Stimulated activated CD4-positive, alpha-beta T cell treated with anti-CD3 and anti-CD28 coated beads, Interleukin-1b, Interleukin-23, amount 100 ng/mL, for 24 hours (primary cell): Measurements from ENCODE around the gene MKRN1.
A peak's percentile ranks its signal among the peaks of the same experiment; 100 is the strongest.
"Not testable (repeated sequence)": the region's sequence is repeated elsewhere in the genome, so short reads cannot be mapped to it uniquely, and the experiment has no call there.

Experiments
- DNase-seq, 4 experiments: peaks; one replicate each; pipeline ENCODE4 v3.0.0-alpha.2; 2020; ENCODE audit warnings: low read depth in 4 of 4, low spot score in 1 of 4

Gene MKRN1, protein sequence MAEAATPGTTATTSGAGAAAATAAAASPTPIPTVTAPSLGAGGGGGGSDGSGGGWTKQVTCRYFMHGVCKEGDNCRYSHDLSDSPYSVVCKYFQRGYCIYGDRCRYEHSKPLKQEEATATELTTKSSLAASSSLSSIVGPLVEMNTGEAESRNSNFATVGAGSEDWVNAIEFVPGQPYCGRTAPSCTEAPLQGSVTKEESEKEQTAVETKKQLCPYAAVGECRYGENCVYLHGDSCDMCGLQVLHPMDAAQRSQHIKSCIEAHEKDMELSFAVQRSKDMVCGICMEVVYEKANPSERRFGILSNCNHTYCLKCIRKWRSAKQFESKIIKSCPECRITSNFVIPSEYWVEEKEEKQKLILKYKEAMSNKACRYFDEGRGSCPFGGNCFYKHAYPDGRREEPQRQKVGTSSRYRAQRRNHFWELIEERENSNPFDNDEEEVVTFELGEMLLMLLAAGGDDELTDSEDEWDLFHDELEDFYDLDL

DNA sequence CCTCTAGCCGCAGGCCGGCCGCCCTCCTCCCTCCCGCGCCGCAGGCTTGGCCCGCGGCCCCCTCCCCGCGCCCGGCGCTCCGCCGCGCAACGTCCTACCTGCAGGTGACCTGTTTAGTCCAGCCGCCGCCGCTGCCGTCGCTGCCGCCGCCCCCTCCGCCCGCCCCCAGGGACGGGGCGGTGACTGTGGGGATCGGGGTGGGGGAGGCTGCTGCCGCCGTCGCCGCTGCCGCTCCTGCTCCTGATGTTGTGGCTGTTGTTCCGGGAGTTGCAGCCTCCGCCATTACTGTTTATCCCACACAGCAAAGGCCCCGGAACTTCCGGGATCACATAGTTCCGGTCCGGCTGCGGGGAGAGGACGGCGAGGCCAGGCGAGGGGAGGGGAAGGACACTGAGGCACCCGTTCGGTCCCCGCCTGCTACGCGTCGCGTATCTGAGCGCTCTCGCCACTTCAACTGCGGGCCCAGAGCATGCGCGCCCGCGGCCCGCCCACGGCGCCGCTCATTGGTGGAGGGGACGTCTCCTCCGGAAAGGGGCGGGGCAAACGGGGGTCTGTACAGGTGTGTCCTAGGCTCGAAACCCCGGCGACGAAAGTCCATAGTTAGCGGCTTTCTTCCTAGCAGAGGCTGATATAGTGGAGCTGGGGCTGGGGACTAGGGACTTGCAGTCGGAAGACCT lies at the start of gene MKRN1:
Gene MKRN1 (minus strand): TSS at position 444 of the 677 bp plus-strand sequence. CDS start 161 bp downstream, at position 283.
- DNase-seq: peak; percentile 79 to 95 (median 86)

DNA sequence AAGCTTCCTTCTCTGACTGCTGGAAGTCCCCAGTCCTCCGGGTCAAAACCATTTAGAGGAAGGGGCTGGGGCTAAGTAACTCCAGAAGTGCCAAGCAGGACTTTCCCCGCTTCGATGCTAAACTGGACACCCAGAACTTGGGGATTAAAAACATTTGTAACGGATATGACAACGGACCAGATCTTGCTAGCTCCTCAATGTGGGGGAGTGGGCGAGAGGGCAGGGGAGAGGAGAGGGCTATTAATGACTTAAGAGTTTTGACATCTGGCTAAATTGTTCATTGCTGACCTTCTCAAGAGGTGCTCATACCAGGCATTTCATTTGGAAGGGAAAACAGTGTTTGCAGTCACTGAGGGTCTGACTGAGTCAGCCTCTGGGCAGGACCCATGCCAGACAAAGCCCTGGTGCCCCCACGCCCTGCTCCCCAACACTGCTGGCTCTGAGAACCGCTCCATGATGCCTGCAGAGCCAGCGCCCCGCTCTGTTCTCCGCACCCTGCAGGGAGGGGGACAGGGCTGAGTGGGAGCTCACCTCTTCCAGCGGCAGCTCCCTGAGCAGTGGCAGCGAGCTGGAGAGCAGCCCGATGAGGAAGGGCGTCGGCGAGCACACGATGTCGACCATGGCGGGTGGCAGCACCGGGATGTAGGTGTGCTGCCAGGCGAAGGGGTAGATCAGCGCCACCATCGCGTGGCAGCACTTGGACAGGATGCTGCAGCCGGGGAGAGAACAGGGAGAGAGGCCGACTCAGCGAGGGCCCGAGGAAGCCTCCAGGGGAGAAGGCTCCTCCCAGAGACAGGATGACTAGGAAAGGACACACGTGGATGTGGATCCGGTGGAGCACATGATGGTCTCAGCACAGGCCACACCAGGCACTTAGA lies 47.7 kb upstream of the MKRN1 start:
- no peak for DNase-seq

DNA sequence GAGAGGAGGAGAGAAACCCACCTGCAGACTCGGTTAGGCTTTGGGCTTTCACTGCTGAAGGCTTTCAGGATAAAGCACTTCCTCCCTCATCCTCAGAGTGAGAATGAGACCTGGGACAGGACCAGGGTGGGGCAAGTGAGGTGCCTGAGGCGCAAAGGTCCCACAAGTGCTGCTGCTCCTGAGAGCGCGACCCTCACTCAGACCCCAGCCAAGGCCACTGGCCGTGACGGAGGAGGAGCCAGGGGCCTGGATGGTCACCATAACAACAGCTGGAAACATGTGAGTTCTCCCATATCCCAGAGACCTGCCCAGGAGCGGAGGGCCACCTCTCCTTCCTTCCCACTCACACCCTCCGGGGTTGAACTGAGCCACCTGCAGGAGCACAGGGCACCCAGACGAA lies 46.9 kb upstream of the MKRN1 start:
- DNase-seq: no peak

DNA sequence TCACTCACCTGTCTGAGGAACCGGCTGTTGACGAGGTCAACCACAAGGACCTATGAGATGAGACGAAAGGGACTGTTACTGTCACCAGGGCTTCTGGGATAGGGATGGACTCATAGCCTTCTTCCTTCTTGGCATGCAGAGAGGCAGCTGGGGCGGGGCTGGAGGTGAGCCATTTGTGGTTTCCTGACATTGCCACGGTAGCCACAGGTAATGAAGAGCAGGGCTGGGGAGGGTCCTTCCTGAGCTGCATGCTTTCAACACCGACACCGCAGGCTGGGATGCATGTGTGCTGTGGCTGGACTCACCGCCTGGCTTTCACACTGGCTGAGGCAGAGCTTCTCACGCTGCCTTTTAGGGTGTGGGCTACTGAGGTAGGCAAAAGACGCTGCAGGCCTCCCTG lies 46.4 kb upstream of the MKRN1 start:
- peak in 1 of 4 experiments; percentile 14 for DNase-seq

DNA sequence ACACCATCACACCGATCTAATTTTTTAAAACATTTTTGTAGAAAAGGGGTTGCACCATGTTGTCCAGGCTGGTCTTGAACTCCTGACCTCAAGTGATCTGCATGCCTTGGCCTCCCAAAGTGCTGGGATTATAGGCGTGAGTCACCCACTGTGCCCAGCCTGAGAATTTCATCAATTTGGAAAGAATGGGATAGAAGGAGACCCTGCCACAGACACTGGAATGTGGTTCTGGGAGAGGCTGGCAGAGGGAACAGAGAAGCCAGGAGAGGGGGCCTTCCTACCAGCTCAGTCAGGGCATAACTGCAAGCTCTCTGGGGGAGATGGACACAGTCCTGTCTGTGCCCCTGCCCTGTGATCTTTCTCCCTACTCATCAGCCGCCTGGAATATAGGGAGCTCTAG lies 42.1 kb upstream of the MKRN1 start:
- DNase-seq: no peak

DNA sequence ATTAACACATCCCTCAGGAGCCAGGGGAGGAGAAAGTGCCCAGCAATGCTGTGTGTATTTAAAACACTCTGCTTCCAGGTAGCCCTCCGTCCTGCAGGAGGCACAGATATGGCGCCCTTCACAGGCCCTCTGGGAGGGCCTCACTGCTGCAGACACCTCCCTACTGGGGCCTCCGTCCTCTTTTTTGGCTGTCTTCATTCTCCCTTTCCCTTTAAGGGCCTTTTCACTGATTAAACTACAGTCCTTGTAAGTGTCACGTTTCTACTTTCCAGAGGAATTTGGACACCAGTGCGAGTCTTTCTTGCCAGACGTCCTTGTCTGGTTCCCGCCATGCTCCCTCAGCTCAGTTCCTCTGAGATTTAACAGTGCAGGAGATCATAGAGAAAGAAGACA lies 39.7 kb upstream of the MKRN1 start:
- no peak for DNase-seq

DNA sequence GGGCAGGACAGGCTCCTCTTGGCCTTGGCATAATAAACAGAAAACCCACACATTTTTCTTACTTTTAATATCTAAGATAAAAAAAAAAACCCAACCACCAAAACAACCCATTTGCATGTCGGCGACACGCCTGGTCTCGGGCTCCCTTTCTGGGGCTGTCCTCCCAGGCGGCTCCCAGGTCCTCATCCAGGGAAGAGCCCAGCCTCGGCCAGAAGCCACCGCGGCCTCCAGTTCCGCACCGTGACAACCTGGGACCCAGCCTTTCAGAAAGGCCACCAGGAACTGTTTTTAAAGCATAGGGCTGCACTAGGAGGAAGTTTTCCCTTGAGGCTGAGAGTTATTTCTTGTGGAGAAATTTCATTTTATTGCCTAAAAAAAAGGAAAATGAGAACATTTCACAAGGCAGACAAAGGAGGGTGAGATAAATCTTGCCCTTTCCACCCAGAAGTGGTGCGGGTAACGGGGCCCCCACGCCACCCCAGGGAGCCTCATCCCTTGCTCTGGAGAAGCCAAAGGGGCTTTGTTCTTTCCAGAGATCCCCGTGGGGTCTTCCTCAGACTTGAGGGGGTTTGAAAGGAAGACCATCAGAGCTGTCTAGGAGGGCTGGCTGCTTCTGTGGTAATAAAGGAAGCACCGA lies 39.2 kb upstream of the MKRN1 start:
- no peak for DNase-seq

DNA sequence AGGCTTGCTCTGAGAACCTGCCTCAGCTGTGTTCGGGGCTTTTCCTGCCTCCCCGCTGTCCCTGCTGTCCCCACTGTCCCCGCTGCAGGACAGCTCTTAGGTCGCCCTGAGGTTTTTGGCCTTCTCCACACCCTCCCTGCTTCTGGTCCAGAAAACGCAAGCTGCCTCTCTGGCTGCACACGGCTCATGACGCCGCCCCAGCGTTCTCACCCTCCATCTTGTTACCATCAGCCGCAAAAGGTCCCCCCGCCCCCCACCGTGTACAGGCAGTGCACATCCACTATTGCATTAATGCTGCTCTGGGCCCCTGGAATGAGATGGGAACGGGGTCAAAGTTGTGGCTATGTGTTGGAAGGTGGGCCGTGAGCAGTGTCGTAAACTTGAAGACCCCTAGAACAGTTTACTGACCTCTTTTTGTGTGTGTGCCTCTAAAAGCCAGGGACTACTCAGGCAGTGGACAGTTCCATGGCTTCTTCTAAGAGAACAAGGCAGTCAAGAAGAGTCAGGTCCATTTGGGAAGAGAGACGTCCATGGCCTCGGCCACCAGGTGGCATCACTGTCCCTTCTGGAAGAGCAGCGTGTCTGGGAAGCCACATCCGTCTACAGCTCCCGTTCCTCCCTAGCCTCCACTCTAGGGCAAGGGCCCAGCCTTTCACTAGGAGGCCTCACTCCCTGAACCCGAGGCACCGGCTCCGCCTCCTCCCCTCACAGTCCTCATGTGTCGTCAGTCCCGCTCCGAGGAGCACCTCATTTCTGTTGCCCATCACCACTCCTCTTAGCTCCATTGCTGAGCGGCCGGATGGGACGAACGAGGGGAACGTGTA lies 38.5 kb upstream of the MKRN1 start:
- DNase-seq: peak; percentile 26 to 65 (median 43)

DNA sequence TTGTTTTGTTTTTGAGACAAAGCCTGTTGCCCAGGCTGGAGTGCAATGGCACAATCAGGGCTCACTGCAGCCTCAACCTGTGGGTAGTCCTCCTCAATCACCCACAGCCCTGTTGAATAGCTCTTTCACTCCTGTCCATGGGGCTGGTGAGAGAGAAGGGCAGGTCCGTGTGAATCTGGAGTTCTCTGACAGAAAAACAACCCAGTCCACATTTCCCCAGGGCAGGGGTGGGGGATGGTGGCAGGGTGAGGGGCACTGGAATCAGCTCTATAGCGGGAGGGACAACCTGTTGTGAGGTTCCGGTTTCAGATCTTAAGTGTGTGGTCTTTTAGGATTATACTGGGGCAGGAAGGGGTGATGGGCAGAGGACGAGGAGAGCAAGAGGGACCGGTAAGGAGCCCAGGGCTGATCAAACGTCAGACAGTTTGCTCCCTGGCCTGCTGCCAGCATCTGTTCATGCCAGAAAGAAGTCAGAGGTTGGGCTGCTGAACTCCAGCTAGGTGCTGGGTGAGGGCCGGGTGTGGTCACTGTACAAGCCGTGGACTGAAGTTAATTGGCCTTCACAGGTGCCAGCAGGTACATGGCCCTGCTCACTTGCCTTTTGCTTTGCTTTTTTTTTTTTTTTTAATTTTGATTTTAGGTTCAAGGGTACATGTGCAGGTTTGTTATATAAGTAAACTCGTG lies 33.2 kb upstream of the MKRN1 start:
- DNase-seq: no peak

DNA sequence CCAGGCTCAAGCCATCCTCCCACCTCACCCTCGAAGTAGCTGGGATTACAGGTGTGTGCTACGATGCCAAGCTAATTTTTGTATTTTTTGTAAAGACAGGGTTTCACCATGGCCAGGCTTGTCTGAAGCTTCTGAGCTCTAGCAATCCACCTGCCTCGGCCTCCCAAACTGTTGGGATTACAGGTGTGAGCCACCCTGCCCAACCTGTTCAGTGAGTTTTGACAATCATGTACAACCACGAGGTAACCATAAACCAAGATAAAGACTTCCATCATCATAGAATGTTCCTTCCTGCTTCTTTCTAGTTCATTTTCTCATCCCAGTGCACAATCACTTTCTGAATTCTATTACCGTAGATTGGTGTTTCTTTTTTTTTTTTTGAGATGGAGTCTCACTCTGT lies 30.5 kb upstream of the MKRN1 start:
- no peak for DNase-seq

DNA sequence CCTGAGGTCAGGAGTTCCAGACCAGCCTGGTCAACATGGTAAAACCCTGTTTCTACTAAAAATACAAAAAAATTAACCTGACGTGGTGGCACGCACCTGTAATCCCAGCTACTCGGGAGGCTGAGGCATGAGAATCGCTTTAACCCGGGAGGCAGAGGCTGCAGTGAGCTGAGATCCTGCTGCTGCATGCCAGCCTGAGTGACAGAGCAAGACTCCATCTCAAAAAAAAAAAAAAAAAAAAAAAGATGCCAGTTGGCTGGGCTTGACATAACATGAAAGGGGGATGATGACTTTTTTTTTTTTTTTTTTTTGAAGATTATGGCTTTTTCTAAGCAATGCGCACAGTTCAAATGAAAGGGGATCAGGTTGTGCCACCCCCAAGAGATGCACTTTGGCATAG lies 28.3 kb upstream of the MKRN1 start:
- not testable (repeated sequence) for DNase-seq

DNA sequence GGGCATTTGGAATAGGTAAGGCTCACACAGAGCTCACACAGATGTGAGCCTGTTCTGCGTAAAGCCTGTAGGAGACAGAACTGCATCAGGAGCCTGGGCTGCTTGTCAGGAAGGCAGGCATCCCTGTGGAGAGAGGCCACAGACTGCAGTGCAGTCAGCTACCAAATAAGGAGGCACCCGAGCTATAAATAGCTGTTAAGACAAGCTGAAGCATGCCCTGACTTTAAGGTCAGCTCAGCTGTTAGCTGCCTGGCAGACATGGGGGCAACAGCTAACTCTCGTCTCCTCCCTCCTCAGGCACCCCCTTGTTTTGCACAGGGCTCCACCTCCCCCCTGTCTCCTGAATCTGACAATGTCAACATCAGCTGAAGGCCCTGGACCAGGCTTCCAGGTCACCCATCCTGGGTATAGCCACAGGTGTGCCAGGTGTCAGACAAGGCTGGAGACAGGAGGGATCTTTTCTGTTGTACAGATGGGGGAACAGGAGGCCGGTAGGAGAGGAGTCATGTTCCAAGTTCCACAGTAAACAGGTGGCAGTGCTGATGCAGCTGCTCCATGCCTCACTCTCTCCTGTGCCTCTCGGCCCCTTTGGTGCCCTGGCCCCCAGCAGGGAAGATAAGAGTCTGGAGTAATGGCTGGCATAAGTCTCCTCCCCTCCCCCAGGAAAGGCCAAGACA lies 27.6 kb upstream of the MKRN1 start:
- DNase-seq: no peak

DNA sequence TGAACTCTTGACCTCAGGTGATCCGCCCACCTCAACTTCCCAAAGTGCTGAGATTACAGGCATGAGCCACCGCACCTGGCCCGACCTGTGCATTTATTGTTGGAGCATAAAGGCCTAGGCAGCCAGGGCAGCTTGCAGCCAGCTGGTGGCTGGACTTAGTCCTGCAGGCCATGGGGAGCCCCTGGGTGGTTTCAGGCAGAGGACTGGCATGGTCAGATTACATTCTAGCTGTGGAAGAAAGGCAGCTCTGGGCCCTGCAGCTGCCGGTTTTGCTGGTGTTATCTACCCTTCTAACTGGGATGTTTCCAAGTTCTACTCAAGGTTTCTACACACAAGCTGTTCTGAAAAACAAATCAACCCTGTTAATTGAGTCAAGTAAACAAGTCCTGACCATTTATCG lies 22.7 kb upstream of the MKRN1 start:
- DNase-seq: no peak

DNA sequence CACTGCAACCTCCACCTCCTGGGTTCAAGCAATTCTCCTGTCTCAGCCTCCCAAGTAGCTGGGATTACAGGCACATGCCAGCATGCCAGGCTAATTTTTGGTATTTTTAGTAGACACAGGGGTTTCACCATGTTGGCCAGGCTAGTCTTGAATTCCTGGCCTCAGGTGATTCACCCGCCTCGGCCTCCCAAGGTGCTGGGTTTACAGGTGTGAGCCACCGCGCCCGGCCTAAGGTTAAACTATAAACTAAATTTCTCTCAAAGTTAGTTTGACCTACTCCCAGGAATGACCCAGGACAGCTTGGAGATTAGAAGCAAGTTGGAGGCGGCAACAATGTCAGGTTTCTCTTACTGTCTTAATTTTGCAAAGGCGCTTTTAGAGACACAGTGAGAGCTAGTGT lies 18.5 kb upstream of the MKRN1 start:
- DNase-seq: not testable (repeated sequence)

DNA sequence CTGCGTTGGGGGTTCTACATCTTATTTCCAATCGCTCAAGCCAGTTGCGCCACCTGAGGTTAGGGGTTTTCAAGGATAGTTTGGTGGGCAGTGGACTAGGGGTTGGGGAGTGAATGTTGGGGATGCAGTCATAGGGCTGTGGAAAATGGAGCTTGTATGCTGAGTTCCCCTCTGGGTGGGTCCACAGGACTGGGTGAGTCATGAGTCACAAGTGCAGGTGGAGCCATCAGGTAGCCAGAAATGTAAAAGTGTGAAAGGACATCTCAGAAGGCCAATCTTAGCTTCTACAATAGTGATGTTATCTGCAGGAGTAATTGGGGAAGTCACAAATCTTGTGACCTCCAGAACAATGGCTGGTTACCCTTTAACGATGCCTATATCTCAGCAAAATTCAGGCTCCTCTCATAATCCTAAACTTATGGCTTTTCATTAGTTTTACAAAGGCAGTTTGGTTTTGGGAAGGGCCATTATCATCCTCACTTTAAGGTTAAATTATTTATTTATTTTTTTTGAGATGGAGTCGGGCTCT lies 18.0 kb upstream of the MKRN1 start:
- DNase-seq: no peak

DNA sequence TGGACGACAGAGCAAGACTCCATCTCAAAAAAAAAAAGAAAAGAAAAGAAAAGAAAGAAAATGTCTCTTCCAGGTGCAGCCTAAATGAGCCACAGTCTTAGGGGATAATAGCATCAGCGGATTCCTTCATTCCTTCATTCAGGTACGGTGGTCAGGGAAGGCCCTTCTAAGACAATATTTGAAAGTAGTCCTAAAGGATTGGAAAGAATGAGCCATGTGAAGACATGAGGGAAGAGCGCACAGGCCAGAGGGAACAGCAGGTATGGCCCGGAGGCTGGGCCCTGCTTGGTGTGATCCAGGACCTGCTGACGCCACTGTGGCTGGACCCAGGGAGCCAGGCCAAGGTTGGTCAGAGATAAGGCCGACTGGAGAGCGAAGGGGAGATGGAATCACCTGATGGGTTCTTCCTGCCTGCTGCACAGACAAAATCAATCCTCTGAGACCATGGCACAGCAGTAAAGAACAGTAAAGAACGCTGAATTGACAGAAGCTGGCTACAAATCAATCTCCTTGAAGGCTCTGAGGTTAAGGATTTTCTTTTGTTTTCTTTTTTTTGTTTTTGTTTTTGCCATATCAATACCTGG lies 16.3 kb upstream of the MKRN1 start:
- no peak for DNase-seq

DNA sequence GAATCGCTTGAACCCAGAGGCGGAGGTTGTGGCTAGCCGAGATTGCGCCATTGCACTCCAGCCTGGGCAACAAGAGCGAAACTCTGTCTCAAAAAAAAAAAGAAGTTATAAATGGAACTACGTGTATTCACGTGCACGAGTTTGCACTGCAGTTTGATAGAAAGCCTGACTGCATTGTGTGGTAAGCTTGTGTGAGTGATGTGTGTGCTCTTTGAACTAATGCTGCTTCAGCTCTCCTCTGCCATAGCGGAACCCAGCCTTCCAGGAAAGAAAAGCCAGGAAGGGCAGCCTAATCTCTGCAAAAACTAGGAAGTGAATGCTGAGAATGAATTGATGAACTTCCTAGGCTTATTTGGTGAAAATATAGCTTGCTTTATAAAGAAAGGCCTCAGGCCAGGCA lies 15.6 kb upstream of the MKRN1 start:
- DNase-seq: no peak

DNA sequence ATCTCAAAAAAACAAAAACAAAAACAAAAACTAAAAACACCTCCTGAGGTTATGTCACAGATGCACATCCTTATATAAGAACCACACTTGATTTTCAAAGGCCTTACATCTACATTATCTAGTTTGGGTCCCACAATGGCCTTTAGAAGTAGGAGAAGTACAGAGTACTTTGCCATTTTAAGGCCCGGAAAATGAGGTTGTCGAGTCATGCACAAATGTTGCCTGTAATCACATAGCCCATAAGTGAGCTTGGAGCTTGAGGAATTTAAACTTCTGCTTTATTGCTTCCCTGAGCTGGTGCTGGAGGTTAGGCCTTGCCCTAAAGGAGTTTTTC lies 9.7 kb upstream of the MKRN1 start:
- no peak for DNase-seq
